Left colon (tissue), 2 donors: Measurements from ENCODE around the gene NPAS4. TPM values are rescaled to one million over a fixed set of nuclear protein-coding genes. Genes with fewer than 3 reads are reported as not detected.
"Not testable (repeated sequence)": the region's sequence is repeated elsewhere in the genome, so short reads cannot be mapped to it uniquely, and the experiment has no call there.

Source experiments
- ATAC-seq: fragments of 200-7000 bp; cut with Tn5 transposase; one replicate; pipeline ENCODE4 v1.9.1; 2020; ENCODE audit warnings: mild to moderate bottlenecking, moderate library complexity
- DNase-seq, 2 donors: peaks; one replicate each; pipeline ENCODE4 v3.0.0-alpha.2; 2020
- intact Hi-C, 2 donors: fragments of 100-400 bp; cut with DNase I in 1 of 2; cut with micrococcal nuclease in 1 of 2; formaldehyde crosslinking; loops; one replicate each; pipeline versions ENCODE4 v1.11.2 to v1.14.0; 2022; cut with DNase I, micrococcal nuclease
- total RNA-seq, 2 donors: library from RNA; stranded (reverse); fragmentation: NEBNext Ultra II Directional; extraction: Animal tissue kit (Norgen Biotek cat#: 25700); gene quantifications; one replicate each; pipeline ENCODE4 v1.2.1, GENCODE V29; 2021
- donor health status: DM: no; HTN: no; CAD: no.
- donor health status: DM: yes; HTN: yes; CAD: no.

The NPAS4 gene
- total RNA-seq, 2 donors from 2014 or later, result 0.39 TPM; not detected in 1

- intact Hi-C loops, result no loop called here
- no peak for DNase-seq
- no peak for ATAC-seq
Measured at GRCh38 chr11:66414120-66414934, 6.5 kb upstream of the NPAS4 start.

DNA sequence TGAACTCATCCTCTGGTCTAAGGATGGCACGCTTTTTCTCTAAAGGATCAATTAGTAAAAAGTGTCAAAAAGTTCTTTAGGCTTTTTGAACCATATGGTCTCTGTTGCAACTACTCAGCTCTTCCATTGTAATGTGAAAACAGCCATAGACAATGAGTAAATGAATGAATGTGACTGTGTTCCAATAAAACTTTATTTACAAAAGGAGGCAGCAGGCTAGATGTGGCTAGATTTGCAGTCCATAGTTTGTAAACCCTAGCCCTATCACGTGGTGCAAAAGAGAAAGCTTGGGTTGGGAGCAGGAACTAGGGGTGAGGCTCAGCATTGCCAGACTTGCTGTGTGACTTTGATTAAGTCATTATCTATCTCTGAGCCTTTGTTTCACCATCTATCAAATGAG, 5.4 kb upstream of the NPAS4 start:
- ATAC-seq, result no peak
- intact Hi-C loops, result no loop called here
- no peak for DNase-seq

- no peak for DNase-seq
- intact Hi-C loops, result no loop called here
- no peak for ATAC-seq
Measured at GRCh38 chr11:66417000-66417399, 3.8 kb upstream of the NPAS4 start.

- DNase-seq (peak; percentile 69 to 72), ATAC-seq (peak; percentile 27)
- intact Hi-C loops, result no loop called here
Measured at GRCh38 chr11:66418168-66418985, 2.5 kb upstream of the NPAS4 start.

GRCh38 chr11:66418986-66419308, 1.9 kb upstream of the NPAS4 start:
- DNase-seq (no peak), ATAC-seq (no peak)
- intact Hi-C loops, result no loop called here

DNA sequence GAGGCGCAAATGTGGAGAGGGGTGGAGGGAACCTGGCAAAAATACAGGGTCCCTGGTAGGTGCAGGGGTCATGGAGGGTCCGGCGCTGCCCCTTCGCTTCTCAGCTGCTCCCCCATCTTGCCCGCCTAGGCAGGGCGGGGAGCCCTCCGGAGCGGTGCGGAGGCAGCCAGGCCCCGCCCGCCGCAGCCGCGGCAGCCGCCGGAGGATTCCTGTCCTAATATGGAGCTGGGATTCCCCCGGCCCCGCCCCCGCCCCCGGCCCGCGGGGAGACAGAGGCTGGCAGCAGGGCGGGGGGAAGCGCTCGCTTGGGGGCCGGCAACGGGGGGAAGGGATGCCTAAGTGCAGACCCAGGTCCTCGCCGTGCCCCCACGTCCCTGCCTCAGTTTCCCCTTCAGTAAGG, 1.0 kb upstream of the NPAS4 start:
- intact Hi-C loops, result no loop called here
- ATAC-seq, result no peak

DNA sequence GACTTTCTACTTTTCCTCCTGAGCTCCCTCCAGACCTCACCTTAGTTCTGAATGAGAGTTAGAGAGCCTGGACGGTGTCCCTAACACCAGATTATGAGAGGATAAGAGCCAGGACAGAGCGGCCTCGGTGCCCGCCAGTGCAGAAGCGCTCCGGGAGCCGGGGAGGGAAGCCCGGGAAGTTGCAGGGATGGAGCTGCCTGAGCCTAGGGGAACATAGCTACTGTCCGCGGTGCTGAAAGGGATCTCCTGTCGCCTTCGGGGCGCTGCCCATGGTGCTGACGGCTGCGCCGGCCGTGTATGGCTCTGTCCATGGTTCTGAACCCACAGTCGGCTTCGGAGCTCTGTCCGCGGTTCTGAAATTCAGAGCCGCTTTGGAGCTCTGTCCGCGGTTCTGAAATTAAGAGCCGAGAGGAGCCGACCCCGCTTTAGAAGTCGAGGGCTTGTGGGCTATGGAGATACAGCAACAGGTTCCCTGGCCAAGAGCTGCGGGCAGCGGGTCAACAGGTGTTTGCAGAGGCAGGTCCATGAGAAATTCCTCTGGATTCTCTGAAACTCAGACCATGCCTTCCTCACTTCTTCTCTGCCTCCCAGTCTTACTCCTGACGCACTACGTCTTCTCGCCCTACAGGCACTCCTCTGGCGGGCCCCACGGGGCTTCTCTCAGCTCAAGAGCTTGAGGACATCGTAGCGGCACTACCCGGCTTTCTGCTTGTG, 814 bp downstream of the NPAS4 start:
- ATAC-seq (peak; percentile 98), DNase-seq (peak; percentile 85 to 95)
- intact Hi-C loops, result no loop called here

More for the DNA sequence above, 1.0 kb upstream of the NPAS4 start:
- DNase-seq, result no peak

GRCh38 chr11:66426314-66426713, 5.5 kb downstream of the NPAS4 start:
- intact Hi-C loops, result no loop called here
- DNase-seq (no peak), ATAC-seq (no peak)

- intact Hi-C loops, result no loop called here
- DNase-seq, result no peak
- no peak for ATAC-seq
Measured at GRCh38 chr11:66428933-66429332, 8.1 kb downstream of the NPAS4 start.

- intact Hi-C loops, result no loop called here
- ATAC-seq (peak; percentile 84), DNase-seq (peak; percentile 51 to 84)
Measured at GRCh38 chr11:66429983-66430602, 9.3 kb downstream of the NPAS4 start.

DNA sequence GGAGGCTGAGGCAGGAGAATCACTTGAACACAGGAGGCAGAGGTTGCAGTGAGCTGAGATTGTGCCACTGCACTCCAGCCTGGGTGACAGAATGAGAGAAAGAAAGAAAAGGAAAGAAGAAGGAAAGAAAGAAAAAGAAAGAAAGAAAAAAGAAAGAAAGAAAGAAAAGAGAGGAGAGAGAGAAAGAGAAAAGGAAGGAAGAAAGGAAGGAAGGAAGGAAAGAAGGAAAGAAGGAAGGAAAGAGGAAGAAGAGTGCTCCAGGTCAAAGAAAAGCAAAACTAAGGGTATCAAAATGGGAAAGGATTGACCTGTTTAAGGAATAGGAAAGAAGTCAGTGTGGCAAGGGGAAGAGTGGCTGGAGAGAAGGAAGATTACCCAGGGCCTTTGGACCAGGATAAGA, 10.5 kb downstream of the NPAS4 start:
- ATAC-seq, DNase-seq, intact Hi-C loops: not testable (repeated sequence)

- ATAC-seq, DNase-seq, intact Hi-C loops: not testable (repeated sequence)
Measured at GRCh38 chr11:66431871-66432329, 11.1 kb downstream of the NPAS4 start.

- intact Hi-C loops, result no loop called here
- no peak for DNase-seq
- ATAC-seq, result no peak
Measured at GRCh38 chr11:66432597-66432996, 11.8 kb downstream of the NPAS4 start.

DNA sequence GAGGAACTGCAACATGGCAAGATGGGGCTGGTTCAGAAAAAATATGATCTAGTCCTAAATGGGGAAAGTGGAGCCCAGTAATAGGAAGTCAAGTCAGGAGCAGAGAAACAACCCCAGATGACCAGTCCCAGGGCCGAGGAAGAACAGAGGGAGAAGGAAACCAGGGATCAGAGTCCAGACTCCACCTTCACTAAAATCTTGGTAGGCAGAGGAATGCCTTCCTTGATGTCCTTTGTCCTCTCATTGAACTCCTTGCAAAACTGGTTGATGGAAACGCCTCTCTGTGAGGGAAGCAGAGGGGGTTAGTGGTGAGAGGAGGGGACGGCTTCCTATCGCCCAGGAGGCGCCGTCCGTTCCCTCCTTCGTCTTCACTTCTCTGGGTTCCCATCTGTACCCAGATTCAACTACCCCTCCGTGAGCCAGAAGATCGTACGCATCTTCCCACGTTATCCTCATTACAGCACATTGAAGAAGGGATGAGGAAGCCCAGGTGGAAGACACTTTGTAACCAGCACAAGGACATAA, 17.2 kb downstream of the NPAS4 start:
- intact Hi-C loops, result no loop called here
- DNase-seq, result no peak
- ATAC-seq, result peak; percentile 40

DNA sequence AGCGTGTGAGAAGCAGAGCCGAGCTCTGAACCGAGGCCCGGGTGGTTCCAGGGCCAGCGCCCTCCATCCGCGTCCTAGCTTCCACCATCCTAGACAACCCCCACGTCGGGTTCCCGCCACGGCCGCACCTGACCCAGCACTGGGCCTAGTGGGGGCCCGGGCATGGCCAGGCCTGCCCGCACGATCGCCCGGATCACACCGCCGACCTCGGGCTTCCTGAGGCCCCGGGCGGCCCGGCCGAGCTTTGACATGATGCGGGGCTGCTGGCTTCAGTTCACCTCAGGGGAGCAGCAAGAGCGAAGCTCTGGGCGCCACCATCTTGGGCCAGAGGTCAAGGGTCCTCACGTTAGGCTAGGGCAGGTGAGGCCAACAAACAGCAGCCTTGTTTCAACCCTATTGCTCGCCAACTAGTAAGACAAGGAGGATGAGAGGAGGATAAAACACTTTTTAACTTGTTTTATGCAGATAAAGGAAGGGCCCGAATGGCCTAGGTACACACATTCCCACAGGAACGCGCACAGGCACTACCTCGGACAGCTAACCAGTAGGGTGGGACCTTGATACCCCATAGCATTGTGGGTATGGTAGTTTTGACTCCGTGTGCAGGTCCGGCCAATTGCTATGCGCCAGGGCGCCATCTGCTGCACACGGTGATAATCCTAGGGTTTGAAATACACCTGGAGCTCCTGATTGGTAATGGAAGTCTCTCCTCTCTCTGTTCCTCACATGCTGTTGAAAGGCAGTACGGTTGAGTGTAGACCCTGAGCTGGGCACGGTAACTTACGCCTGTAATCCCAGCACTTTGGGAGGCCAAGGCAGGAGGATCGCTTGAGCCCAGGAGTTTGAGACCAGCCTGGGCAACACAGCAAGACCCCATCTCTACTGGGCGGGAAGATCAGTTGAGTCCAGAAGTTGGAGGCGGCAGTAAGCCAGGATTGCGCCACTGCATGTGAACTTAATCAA, 17.9 kb downstream of the NPAS4 start, which contains the start of gene MRPL11:
TSS of gene MRPL11 (minus strand) at position 345 of the 963 bp plus-strand sequence. CDS start at position 251, 94 bp downstream.
- ATAC-seq (peak; percentile 98), DNase-seq (peak; percentile 87 to 96)
- intact Hi-C loops, result no loop called here

- ATAC-seq, intact Hi-C loops, DNase-seq: not testable (repeated sequence)
Measured at GRCh38 chr11:66440101-66440939, 19.5 kb downstream of the NPAS4 start.

- intact Hi-C loops, DNase-seq, ATAC-seq: not testable (repeated sequence)
Measured at GRCh38 chr11:66440940-66441282, 20.1 kb downstream of the NPAS4 start.
